Mammary epithelial cell (primary cell): ENCODE measurements around the gene CEP97.
"Not testable (repeated sequence)": the region's sequence is repeated elsewhere in the genome, so short reads cannot be mapped to it uniquely, and the experiment has no call there.

ENCODE experiments used
- CTCF ChIP-seq, 2 donors: IDR thresholded peaks in 1 of 2; conservative IDR thresholded peaks in 1 of 2; 2 replicates each; pipeline ENCODE4 v1.5.1; 2011 to 2012; ENCODE audit warnings: inconsistent platforms in 2 of 2, low read length in 2 of 2, mild to moderate bottlenecking in 2 of 2, control low read depth in 1 of 2, low read depth in 1 of 2; ENCODE audit not compliant: insufficient read depth in 1 of 2; ENCODE audit errors: extremely low read depth in 1 of 2
- EZH2 ChIP-seq: IDR thresholded peaks from 2 replicates; pipeline ENCODE4 v1.6.1; 2012; ENCODE audit warnings: low read length, inconsistent platforms, borderline replicate concordance

GRCh38 chr3:101741914-101742313 lies 17.5 kb downstream of the CEP97 start:
- not testable (repeated sequence) for TF ChIP-seq CTCF (conservative IDR thresholded peaks at IDR 0.05 in 1 of 2, IDR thresholded peaks at IDR 0.05 in 1 of 2; ENCODE audit: extremely low read depth in 1 of 2, insufficient read depth in 1 of 2, low read depth in 1 of 2, low read length in 2 of 2); EZH2
